ENCODE measurements around the gene DPH5. TPM values are rescaled to one million over a fixed set of nuclear protein-coding genes. Genes with fewer than 3 reads are reported as not detected.

DPH5 gene
- total RNA-seq, 2 donors from 2014 or later = 2.6 to 29.6 TPM

DNA sequence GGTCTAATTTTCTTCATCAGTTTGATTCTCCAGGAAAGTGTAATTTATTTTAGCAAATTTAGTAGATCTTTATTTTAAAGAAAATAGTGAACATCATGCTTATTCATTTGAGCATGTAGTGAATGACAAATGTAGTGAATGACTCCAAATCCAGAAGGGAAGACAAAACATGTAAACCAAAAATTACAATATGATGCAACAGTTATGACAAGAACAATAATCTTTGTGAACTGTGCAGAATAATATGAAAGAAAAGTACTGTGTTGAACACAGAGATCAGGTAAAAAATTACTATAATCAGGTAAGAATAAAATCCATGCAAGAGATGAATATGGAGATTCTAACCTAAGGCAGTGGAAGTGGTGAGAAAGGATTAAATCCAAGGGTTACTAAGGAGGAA, 30.0 kb upstream of the DPH5 start:
- Histone ChIP-seq H3K36me3 (replicated peaks in 1 of 2; ENCODE audit: insufficient read depth in 1 of 2, low read depth in 2 of 2) (no peaks in the 10 kb centered on the region), H3K4me1 (no peaks in the 10 kb centered on the region), H3K27me3 (no peaks in the 10 kb centered on the region), H3K9me3 (no peaks in the 10 kb centered on the region), H3K27ac (no peak overlapping the region), H3K4me3 (no peak overlapping the region)
- TF ChIP-seq, protein P1, sequence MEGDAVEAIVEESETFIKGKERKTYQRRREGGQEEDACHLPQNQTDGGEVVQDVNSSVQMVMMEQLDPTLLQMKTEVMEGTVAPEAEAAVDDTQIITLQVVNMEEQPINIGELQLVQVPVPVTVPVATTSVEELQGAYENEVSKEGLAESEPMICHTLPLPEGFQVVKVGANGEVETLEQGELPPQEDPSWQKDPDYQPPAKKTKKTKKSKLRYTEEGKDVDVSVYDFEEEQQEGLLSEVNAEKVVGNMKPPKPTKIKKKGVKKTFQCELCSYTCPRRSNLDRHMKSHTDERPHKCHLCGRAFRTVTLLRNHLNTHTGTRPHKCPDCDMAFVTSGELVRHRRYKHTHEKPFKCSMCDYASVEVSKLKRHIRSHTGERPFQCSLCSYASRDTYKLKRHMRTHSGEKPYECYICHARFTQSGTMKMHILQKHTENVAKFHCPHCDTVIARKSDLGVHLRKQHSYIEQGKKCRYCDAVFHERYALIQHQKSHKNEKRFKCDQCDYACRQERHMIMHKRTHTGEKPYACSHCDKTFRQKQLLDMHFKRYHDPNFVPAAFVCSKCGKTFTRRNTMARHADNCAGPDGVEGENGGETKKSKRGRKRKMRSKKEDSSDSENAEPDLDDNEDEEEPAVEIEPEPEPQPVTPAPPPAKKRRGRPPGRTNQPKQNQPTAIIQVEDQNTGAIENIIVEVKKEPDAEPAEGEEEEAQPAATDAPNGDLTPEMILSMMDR (IDR thresholded peaks at IDR 0.05) = no peak
- TF ChIP-seq POLR2A (IDR thresholded peaks at IDR 0.05) = no peak
- ATAC-seq (no peak), DNase-seq (no peak)
- intact Hi-C loops (cut with DNase I) = no loop called here

DNA sequence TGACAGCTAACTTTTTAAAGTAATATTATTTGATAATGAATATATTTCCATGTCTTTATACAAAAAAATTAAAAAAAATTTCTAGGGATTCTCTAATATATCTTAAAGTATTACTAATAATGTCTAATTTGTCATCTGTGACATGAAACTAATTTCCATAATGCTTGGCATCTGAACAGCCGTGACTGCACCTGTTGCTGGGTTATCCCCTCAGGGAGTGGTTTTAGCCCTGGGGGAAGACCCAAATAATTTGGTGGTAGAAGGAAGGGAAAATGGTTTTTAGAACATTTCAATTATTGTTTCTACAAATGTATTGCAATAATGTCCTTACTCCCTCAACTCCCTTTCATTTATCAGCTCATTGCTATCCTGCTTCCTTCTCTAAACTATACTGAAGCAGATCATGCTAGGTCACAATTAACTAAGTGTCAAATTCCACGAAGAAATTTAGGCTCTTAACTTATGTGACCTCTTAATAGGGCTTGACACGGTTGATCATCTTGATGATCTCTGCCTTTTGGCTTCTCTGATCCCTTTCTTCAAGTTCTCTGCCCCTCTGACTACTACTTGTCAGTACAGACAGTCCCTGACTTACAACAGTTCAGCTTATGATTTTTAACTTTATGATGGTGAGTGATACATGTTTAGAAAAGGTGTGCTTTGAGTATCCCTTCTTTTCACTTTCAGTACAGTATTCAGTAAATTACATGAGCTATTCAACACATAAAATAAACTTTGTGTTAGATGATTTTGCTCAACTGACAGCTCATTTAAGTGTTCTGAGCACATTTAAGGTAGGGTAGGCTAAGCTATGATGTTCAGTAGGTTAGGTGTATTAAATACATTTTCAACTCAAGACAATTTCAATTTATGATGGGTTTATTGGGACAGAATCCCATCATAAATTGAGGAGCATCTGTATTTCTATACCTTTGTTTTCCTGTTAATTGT, 26.4 kb upstream of the DPH5 start:
- no peaks in the 10 kb centered on the region for H3K27me3 ChIP-seq
- ATAC-seq (no peak), DNase-seq (no peak)
- intact Hi-C loops (cut with DNase I) = no loop called here
- TF ChIP-seq, protein P1 (IDR thresholded peaks at IDR 0.05) = no peak
- TF ChIP-seq POLR2A (IDR thresholded peaks at IDR 0.05) = no peak
- H3K27ac ChIP-seq = no peak overlapping the region
- no peaks in the 10 kb centered on the region for H3K36me3 ChIP-seq (replicated peaks in 1 of 2; ENCODE audit: insufficient read depth in 1 of 2, low read depth in 2 of 2)
- H3K4me3 ChIP-seq = no peak overlapping the region
- no peaks in the 10 kb centered on the region for H3K4me1 ChIP-seq
- 69 to 74% methylated on average over 3 of the region's 3 CpGs for WGBS, 2 donors
- H3K9me3 ChIP-seq = no peaks in the 10 kb centered on the region

GRCh38 chr1:101050869-101051268, 25.3 kb upstream of the DPH5 start:
- intact Hi-C loops (cut with DNase I) = no loop called here
- DNase-seq (no peak), ATAC-seq (no peak)
- TF ChIP-seq POLR2A (IDR thresholded peaks at IDR 0.05) = no peak
- TF ChIP-seq, protein P1 (IDR thresholded peaks at IDR 0.05) = no peak
- no peak overlapping the region for H3K4me3 ChIP-seq
- H3K36me3 ChIP-seq (replicated peaks in 1 of 2; ENCODE audit: insufficient read depth in 1 of 2, low read depth in 2 of 2) = no peaks in the 10 kb centered on the region
- 95 to 97% methylated on average over 2 of the region's 2 CpGs for WGBS, 2 donors
- no peak overlapping the region for H3K27ac ChIP-seq
- no peaks in the 10 kb centered on the region for H3K27me3 ChIP-seq
- H3K4me1 ChIP-seq = no peaks in the 10 kb centered on the region
- H3K9me3 ChIP-seq = no peaks in the 10 kb centered on the region

DNA sequence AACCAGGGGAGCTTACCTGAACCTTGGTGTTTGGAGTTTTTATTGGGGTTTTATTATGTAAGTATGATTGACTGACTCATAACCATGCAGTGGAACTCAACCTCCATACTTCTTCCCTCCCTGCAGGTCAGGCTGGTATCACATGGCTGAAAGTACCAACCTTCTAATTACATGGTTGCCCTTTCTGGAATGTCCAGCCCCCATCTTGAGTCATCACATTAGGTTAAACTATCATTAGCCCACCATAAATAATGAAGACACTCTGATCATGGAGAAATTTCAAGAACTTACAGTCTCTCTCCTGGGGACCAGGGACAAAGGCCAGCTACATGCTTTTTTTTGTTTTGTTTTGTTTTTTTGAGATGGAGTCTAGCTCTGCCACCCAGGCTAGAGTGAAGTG, 19.2 kb upstream of the DPH5 start:
- no peaks in the 10 kb centered on the region for H3K4me1 ChIP-seq
- H3K4me3 ChIP-seq = no peak overlapping the region
- TF ChIP-seq, protein P1 (IDR thresholded peaks at IDR 0.05) = no peak
- TF ChIP-seq POLR2A (IDR thresholded peaks at IDR 0.05) = no peak
- H3K27ac ChIP-seq = no peak overlapping the region
- intact Hi-C loops (cut with DNase I) = no loop called here
- ATAC-seq = no peak
- no peaks in the 10 kb centered on the region for H3K27me3 ChIP-seq
- no peak for DNase-seq
- no peaks in the 10 kb centered on the region for H3K36me3 ChIP-seq (replicated peaks in 1 of 2; ENCODE audit: insufficient read depth in 1 of 2, low read depth in 2 of 2)
- H3K9me3 ChIP-seq = no peaks in the 10 kb centered on the region

DNA sequence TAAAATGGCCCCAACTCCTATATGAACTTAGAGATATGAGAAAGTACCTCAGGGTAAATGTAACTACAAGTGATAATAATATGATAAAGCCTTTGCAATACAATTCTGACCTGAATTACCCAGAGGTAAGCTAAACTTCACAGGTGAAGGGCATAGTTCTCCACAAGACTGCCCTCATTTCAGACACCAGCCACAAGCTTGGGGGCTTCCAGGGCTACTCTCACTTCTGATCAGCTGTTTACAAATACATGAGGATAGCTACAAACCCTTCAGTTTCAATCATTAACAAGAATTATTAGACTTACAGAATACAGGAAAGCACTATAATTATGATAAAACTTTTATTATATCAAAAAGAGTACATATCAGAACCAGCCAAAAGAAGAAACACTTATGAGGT, 18.7 kb upstream of the DPH5 start:
- no peak overlapping the region for H3K27ac ChIP-seq
- H3K4me3 ChIP-seq = no peak overlapping the region
- ATAC-seq (no peak), DNase-seq (no peak)
- intact Hi-C loops (cut with DNase I) = no loop called here
- no peak for TF ChIP-seq POLR2A (IDR thresholded peaks at IDR 0.05)
- TF ChIP-seq, protein P1 (IDR thresholded peaks at IDR 0.05) = no peak
- no peaks in the 10 kb centered on the region for H3K36me3 ChIP-seq (replicated peaks in 1 of 2; ENCODE audit: insufficient read depth in 1 of 2, low read depth in 2 of 2)
- H3K4me1 ChIP-seq = no peaks in the 10 kb centered on the region
- H3K9me3 ChIP-seq = no peaks in the 10 kb centered on the region
- H3K27me3 ChIP-seq = no peaks in the 10 kb centered on the region
